CD4-positive, alpha-beta T cell treated with Interleukin-15 for 1 hour (primary cell): ENCODE measurements around the gene MRGPRD.

ENCODE experiments used
- DNase-seq: peaks from one replicate; pipeline ENCODE4 v3.0.0-alpha.2; 2020

The MRGPRD gene

GRCh38 chr11:68980776-68981065 lies at the start of gene MRGPRD:
Gene MRGPRD (minus strand): TSS chr11:68980986. CDS start chr11:68980986, 0 bp downstream.
- peak; percentile 0 for DNase-seq

- no peak for DNase-seq
Observed at GRCh38 chr11:69030301-69030700, 49.5 kb upstream of the MRGPRD start.

GRCh38 chr11:69027704-69028372 lies 47.1 kb upstream of the MRGPRD start:
- DNase-seq: peak; percentile 29

- DNase-seq: no peak
Observed at GRCh38 chr11:69024509-69024908, 43.7 kb upstream of the MRGPRD start.

- DNase-seq: no peak
Observed at GRCh38 chr11:69022260-69022659, 41.5 kb upstream of the MRGPRD start.

- DNase-seq: no peak
Observed at GRCh38 chr11:69018924-69019323, 38.1 kb upstream of the MRGPRD start.

- DNase-seq: no peak
Observed at GRCh38 chr11:69017951-69018350, 37.2 kb upstream of the MRGPRD start.

GRCh38 chr11:69014898-69015549 lies 34.2 kb upstream of the MRGPRD start:
- no peak for DNase-seq

- no peak for DNase-seq
Observed at GRCh38 chr11:69014084-69014851, 33.5 kb upstream of the MRGPRD start.

- DNase-seq: no peak
Observed at GRCh38 chr11:69013009-69013951, 32.5 kb upstream of the MRGPRD start, which contains the start of gene MRGPRF. Gene MRGPRF (minus strand): TSS chr11:69013246. CDS start chr11:69009901, 3,345 bp downstream.

GRCh38 chr11:69012092-69013008 lies 31.6 kb upstream of the MRGPRD start:
- DNase-seq: no peak

- DNase-seq: no peak
Observed at GRCh38 chr11:69011624-69012091, 30.9 kb upstream of the MRGPRD start.

GRCh38 chr11:69010964-69011623 lies 30.3 kb upstream of the MRGPRD start:
- no peak for DNase-seq

GRCh38 chr11:69010361-69010891 lies 29.6 kb upstream of the MRGPRD start:
- no peak for DNase-seq

- no peak for DNase-seq
Observed at GRCh38 chr11:69009441-69010211, 28.8 kb upstream of the MRGPRD start.

- no peak for DNase-seq
Observed at GRCh38 chr11:69008737-69009440, 28.1 kb upstream of the MRGPRD start.

- DNase-seq: no peak
Observed at GRCh38 chr11:69007975-69008381, 27.2 kb upstream of the MRGPRD start.

- no peak for DNase-seq
Observed at GRCh38 chr11:69006816-69007215, 26.0 kb upstream of the MRGPRD start.
